ENCODE measurements around the gene CD79A.

Gene CD79A

GRCh38 chr19:41886761-41887710, 10.0 kb downstream of the CD79A start:
- peak; percentile 70 to 80 for DNase-seq

- DNase-seq, result peak; percentile 76 to 83
Observed at GRCh38 chr19:41887711-41888382, 10.8 kb downstream of the CD79A start.

GRCh38 chr19:41888926-41889325, 11.8 kb downstream of the CD79A start:
- DNase-seq, result no peak

GRCh38 chr19:41889896-41890295, 12.8 kb downstream of the CD79A start:
- DNase-seq, result no peak

GRCh38 chr19:41890936-41891335, 13.9 kb downstream of the CD79A start:
- no peak for DNase-seq

- DNase-seq, result no peak
Observed at GRCh38 chr19:41892173-41892902, 15.3 kb downstream of the CD79A start.

- peak in 1 of 2 donors; percentile 51 for DNase-seq
Observed at GRCh38 chr19:41893899-41894298, 16.8 kb downstream of the CD79A start.

- no peak for DNase-seq
Observed at GRCh38 chr19:41894350-41894749, 17.3 kb downstream of the CD79A start.

- no peak for DNase-seq
Observed at GRCh38 chr19:41895745-41896580, 18.9 kb downstream of the CD79A start.

GRCh38 chr19:41896581-41896942, 19.5 kb downstream of the CD79A start:
- no peak for DNase-seq

- no peak for DNase-seq
Observed at GRCh38 chr19:41897181-41897580, 20.1 kb downstream of the CD79A start.

GRCh38 chr19:41897820-41898219, 20.7 kb downstream of the CD79A start:
- DNase-seq, result no peak

- DNase-seq, result no peak
Observed at GRCh38 chr19:41898235-41898634, 21.2 kb downstream of the CD79A start.

- no peak for DNase-seq
Observed at GRCh38 chr19:41901707-41902360, 24.8 kb downstream of the CD79A start.

GRCh38 chr19:41902594-41902993, 25.5 kb downstream of the CD79A start:
- DNase-seq, result no peak

GRCh38 chr19:41903193-41903953, 26.3 kb downstream of the CD79A start:
- DNase-seq, result no peak

- DNase-seq, result no peak
Observed at GRCh38 chr19:41904118-41904870, 27.2 kb downstream of the CD79A start.

GRCh38 chr19:41905273-41906002, 28.4 kb downstream of the CD79A start:
- DNase-seq, result no peak

- no peak for DNase-seq
Observed at GRCh38 chr19:41906271-41906670, 29.2 kb downstream of the CD79A start.

Measured in CD4-positive, alpha-beta T cell treated with Interferon alpha-2 for 1 hour (primary cell).